SK-N-SH (cell line): ENCODE results near the gene DNMT3B.

Experiments
- CHD2 ChIP-seq: fragments of 150-350 bp; IDR thresholded peaks from 2 replicates; pipeline ENCODE4 v1.6.1; 2018; ENCODE audit warnings: low read length; ENCODE audit not compliant: partially characterized antibody
- ELF1 ChIP-seq: IDR thresholded peaks from 2 replicates; pipeline ENCODE4 v1.4.0; 2012
- EP300 ChIP-seq, 2 experiments: IDR thresholded peaks; 2 replicates each; pipeline versions ENCODE4 v1.4.0 to v1.6.1; 2012; ENCODE audit warnings: borderline replicate concordance in 1 of 2, low read depth in 1 of 2, low read length in 1 of 2
- EZH2phosphoT487 ChIP-seq: fragments of 200-600 bp; sonication (generic); IDR thresholded peaks from 2 replicates; pipeline ENCODE4 v1.6.1; 2017; ENCODE audit warnings: low read depth, mixed run types, mild to moderate bottlenecking, antibody characterized with exemption, moderate library complexity, borderline replicate concordance
- POLR2AphosphoS5 ChIP-seq: IDR thresholded peaks from 2 replicates; pipeline ENCODE4 v1.6.1; 2012; ENCODE audit warnings: low read depth, low read length
- RAD21 ChIP-seq: IDR thresholded peaks from 2 replicates; pipeline ENCODE4 v1.6.1; 2012; ENCODE audit warnings: mild to moderate bottlenecking, low read length
- SIN3A ChIP-seq: IDR thresholded peaks from 2 replicates; pipeline ENCODE4 v1.6.1; 2012; ENCODE audit warnings: low read depth, mild to moderate bottlenecking, low read length, moderate library complexity, borderline replicate concordance
- TAF1 ChIP-seq: IDR thresholded peaks from 2 replicates; pipeline ENCODE4 v1.6.1; 2012; ENCODE audit warnings: low read depth, mild to moderate bottlenecking, low read length, moderate library complexity, borderline replicate concordance
- YY1 ChIP-seq: IDR thresholded peaks from 2 replicates; pipeline ENCODE4 v1.4.0; 2012; ENCODE audit warnings: low read depth, mild to moderate bottlenecking
- TF ChIP-seq, protein P1 (sequence below): fragments of 150-350 bp; IDR thresholded peaks from 2 replicates; pipeline ENCODE4 v1.6.1; 2016; ENCODE audit warnings: mild to moderate bottlenecking, low read depth, low read length
- TF ChIP-seq, protein P2 (sequence below): fragments of 200-600 bp; sonication (generic); IDR thresholded peaks from 2 replicates; pipeline ENCODE4 v1.6.1; 2017; ENCODE audit warnings: antibody characterized with exemption, mild to moderate bottlenecking, moderate library complexity
- TF ChIP-seq, protein P3 (sequence below): IDR thresholded peaks from 2 replicates; pipeline ENCODE4 v1.6.1; 2012; ENCODE audit warnings: mild to moderate bottlenecking, low read depth, low read length, moderate library complexity
- TF ChIP-seq, protein P4 (sequence below): IDR thresholded peaks from 2 replicates; pipeline ENCODE4; 2012

DNA sequence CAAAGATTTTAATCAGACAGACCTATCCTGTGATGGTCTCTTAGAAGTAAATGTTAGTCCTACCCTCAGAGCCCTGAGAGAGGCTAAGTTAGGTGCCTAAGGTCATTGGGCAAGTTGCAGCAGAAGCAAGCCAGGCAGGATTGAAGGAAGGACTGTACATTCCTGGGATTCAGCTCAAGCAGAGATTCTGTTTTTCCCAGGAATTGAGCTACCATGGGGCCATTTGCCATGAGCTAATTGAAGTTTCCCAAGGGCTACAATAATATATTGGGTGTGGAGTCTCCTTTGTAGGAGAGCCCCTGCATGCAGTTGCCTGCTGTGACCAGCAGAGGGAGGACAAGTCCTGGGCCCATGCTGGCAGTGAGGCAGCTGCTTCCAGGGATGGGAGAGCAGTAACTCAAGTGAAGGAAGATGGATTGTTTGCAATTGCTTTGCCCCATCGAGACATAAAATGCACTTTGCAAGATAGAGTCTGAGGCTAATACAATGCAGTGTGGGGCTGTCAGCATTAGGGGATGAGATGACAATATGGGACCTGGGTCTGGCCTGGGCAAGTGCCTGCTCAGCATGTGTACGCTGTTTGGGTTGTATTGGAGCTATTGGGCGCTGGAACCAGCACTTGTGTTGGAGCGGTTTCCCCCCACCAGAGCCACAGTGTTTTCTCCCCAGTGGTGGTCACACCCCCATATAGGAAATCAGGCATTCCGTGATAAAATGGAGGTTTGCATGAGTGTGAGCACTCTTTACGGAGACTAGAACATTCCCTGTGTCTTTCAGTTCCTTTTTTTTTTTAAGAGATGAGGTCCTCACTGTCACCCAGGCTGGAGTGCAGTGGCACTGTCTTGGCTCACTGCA lies 27.9 kb downstream of the DNMT3B start:
- TF ChIP-seq POLR2AphosphoS5 (no peak), EZH2phosphoT487 (no peak), TAF1 (no peak), YY1 (no peak), EP300 (IDR thresholded peaks at IDR 0.05; ENCODE audit: borderline replicate concordance in 1 of 2, low read depth in 1 of 2, low read length in 1 of 2) (no peak), CHD2 (no peak), RAD21 (peak; percentile 87), ELF1 (no peak), SIN3A (no peak)
- TF ChIP-seq, protein P1, sequence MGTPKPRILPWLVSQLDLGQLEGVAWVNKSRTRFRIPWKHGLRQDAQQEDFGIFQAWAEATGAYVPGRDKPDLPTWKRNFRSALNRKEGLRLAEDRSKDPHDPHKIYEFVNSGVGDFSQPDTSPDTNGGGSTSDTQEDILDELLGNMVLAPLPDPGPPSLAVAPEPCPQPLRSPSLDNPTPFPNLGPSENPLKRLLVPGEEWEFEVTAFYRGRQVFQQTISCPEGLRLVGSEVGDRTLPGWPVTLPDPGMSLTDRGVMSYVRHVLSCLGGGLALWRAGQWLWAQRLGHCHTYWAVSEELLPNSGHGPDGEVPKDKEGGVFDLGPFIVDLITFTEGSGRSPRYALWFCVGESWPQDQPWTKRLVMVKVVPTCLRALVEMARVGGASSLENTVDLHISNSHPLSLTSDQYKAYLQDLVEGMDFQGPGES = no peak
- TF ChIP-seq, protein P2, sequence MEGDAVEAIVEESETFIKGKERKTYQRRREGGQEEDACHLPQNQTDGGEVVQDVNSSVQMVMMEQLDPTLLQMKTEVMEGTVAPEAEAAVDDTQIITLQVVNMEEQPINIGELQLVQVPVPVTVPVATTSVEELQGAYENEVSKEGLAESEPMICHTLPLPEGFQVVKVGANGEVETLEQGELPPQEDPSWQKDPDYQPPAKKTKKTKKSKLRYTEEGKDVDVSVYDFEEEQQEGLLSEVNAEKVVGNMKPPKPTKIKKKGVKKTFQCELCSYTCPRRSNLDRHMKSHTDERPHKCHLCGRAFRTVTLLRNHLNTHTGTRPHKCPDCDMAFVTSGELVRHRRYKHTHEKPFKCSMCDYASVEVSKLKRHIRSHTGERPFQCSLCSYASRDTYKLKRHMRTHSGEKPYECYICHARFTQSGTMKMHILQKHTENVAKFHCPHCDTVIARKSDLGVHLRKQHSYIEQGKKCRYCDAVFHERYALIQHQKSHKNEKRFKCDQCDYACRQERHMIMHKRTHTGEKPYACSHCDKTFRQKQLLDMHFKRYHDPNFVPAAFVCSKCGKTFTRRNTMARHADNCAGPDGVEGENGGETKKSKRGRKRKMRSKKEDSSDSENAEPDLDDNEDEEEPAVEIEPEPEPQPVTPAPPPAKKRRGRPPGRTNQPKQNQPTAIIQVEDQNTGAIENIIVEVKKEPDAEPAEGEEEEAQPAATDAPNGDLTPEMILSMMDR = peak; percentile 97
- TF ChIP-seq, protein P3, sequence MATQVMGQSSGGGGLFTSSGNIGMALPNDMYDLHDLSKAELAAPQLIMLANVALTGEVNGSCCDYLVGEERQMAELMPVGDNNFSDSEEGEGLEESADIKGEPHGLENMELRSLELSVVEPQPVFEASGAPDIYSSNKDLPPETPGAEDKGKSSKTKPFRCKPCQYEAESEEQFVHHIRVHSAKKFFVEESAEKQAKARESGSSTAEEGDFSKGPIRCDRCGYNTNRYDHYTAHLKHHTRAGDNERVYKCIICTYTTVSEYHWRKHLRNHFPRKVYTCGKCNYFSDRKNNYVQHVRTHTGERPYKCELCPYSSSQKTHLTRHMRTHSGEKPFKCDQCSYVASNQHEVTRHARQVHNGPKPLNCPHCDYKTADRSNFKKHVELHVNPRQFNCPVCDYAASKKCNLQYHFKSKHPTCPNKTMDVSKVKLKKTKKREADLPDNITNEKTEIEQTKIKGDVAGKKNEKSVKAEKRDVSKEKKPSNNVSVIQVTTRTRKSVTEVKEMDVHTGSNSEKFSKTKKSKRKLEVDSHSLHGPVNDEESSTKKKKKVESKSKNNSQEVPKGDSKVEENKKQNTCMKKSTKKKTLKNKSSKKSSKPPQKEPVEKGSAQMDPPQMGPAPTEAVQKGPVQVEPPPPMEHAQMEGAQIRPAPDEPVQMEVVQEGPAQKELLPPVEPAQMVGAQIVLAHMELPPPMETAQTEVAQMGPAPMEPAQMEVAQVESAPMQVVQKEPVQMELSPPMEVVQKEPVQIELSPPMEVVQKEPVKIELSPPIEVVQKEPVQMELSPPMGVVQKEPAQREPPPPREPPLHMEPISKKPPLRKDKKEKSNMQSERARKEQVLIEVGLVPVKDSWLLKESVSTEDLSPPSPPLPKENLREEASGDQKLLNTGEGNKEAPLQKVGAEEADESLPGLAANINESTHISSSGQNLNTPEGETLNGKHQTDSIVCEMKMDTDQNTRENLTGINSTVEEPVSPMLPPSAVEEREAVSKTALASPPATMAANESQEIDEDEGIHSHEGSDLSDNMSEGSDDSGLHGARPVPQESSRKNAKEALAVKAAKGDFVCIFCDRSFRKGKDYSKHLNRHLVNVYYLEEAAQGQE = no peak
- TF ChIP-seq, protein P4, sequence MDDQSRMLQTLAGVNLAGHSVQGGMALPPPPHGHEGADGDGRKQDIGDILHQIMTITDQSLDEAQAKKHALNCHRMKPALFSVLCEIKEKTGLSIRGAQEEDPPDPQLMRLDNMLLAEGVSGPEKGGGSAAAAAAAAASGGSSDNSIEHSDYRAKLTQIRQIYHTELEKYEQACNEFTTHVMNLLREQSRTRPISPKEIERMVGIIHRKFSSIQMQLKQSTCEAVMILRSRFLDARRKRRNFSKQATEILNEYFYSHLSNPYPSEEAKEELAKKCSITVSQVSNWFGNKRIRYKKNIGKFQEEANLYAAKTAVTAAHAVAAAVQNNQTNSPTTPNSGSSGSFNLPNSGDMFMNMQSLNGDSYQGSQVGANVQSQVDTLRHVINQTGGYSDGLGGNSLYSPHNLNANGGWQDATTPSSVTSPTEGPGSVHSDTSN = no peak
